OCI-LY3 (cell line): ENCODE measurements around the gene FBXO42.

Experiments
- H2AFZ ChIP-seq: fragments of 200-600, 300-600 bp; shearing (Covaris generic); 2 replicates; pipeline ENCODE4 v1.6.0; 2014; ENCODE audit warnings: antibody characterized with exemption, low read depth, low read length
- H3K27ac ChIP-seq: fragments of 200-600, 300-600 bp; sonication (generic); 2 replicates; pipeline ENCODE4 v1.5.1; 2014; ENCODE audit warnings: mild to moderate bottlenecking, low read length, moderate library complexity, mixed read lengths
- H3K27me3 ChIP-seq: fragments of 200-600, 300-600 bp; sonication (generic); 2 replicates; pipeline ENCODE4 v1.6.1; 2014; ENCODE audit warnings: low read depth, low read length, mixed read lengths
- H3K36me3 ChIP-seq: fragments of 200-600, 300-600 bp; sonication (generic); replicated peaks from 2 replicates; pipeline ENCODE3; 2014; ENCODE audit warnings: low read depth, low read length, mixed read lengths
- H3K4me1 ChIP-seq: fragments of 300-600, 200-600 bp; sonication (generic); 2 replicates; pipeline ENCODE4 v1.6.1; 2014; ENCODE audit warnings: low read length, mixed read lengths
- H3K4me2 ChIP-seq: fragments of 200-600, 300-600 bp; sonication (generic); 2 replicates; pipeline ENCODE4 v1.6.1; 2014; ENCODE audit warnings: low read length, mixed read lengths
- H3K4me3 ChIP-seq: fragments of 300-600, 200-600 bp; sonication (generic); 2 replicates; pipeline ENCODE4 v1.5.1; 2014; ENCODE audit warnings: antibody characterized with exemption, mild to moderate bottlenecking, low read length, moderate library complexity
- H3K79me2 ChIP-seq: fragments of 300-600, 200-600 bp; shearing (Covaris generic); 2 replicates; pipeline ENCODE4 v1.6.1; 2014; ENCODE audit warnings: mild to moderate bottlenecking, low read length, mixed read lengths
- H3K9ac ChIP-seq: fragments of 300-600, 200-600 bp; shearing (Covaris generic); 2 replicates; pipeline ENCODE4 v1.6.0; 2014; ENCODE audit warnings: mild to moderate bottlenecking, low read length, moderate library complexity
- H3K9me3 ChIP-seq: fragments of 200-600, 300-600 bp; shearing (Covaris generic); 2 replicates; pipeline ENCODE4 v1.6.1; 2014; ENCODE audit warnings: low read length, mixed read lengths; ENCODE audit not compliant: insufficient read depth
- H4K20me1 ChIP-seq: fragments of 200-600, 300-600 bp; sonication (generic); 2 replicates; pipeline ENCODE4 v1.6.1; 2016; ENCODE audit warnings: low read length, mixed read lengths; ENCODE audit not compliant: insufficient read depth
- CTCF ChIP-seq: fragments of 200-600, 300-600 bp; sonication (generic); IDR thresholded peaks from 2 replicates; pipeline ENCODE4 v1.5.1; 2014; ENCODE audit warnings: antibody characterized with exemption, low read length, low read depth
- EZH2phosphoT487 ChIP-seq: fragments of 200-600 bp; shearing (Covaris generic); IDR thresholded peaks from 2 replicates; pipeline ENCODE4 v1.6.1; 2018; ENCODE audit warnings: antibody characterized with exemption, mixed run types, low read depth

FBXO42 gene

GRCh38 chr1:16387201-16388188, 35.2 kb upstream of the FBXO42 start:
- Histone ChIP-seq H3K4me1 (peaks cover 41% of the 10 kb centered on the region), H3K79me2 (peaks cover 89% of the 10 kb centered on the region), H3K4me3 (peak overlapping the region; percentile 68), H3K36me3 (peaks cover 5% of the 10 kb centered on the region), H3K4me2 (peak overlapping the region; percentile 84), H3K27me3 (no peaks in the 10 kb centered on the region), H3K9me3 (no peaks in the 10 kb centered on the region), H2AFZ (no peak overlapping the region), H3K27ac (peak overlapping the region; percentile 99), H4K20me1 (peaks cover 43% of the 10 kb centered on the region), H3K9ac (peak overlapping the region; percentile 72)
- TF ChIP-seq CTCF (no peak), EZH2phosphoT487 (no peak)

GRCh38 chr1:16386454-16387113, 34.3 kb upstream of the FBXO42 start:
- H4K20me1 ChIP-seq: peaks cover 36% of the 10 kb centered on the region
- H2AFZ ChIP-seq: no peak overlapping the region
- H3K36me3 ChIP-seq: peaks cover 5% of the 10 kb centered on the region
- peak overlapping the region; percentile 68 for H3K4me3 ChIP-seq
- peak overlapping the region; percentile 84 for H3K4me2 ChIP-seq
- TF ChIP-seq CTCF (no peak), EZH2phosphoT487 (no peak)
- H3K79me2 ChIP-seq: peaks cover 89% of the 10 kb centered on the region
- H3K9me3 ChIP-seq: no peaks in the 10 kb centered on the region
- H3K27ac ChIP-seq: peak overlapping the region; percentile 99
- H3K9ac ChIP-seq: peak overlapping the region; percentile 72
- peaks cover 41% of the 10 kb centered on the region for H3K4me1 ChIP-seq
- H3K27me3 ChIP-seq: no peaks in the 10 kb centered on the region

GRCh38 chr1:16385659-16386453, 33.6 kb upstream of the FBXO42 start:
- H3K4me3 ChIP-seq: peak overlapping the region; percentile 68
- H2AFZ ChIP-seq: no peak overlapping the region
- H4K20me1 ChIP-seq: peaks cover 33% of the 10 kb centered on the region
- peaks cover 89% of the 10 kb centered on the region for H3K79me2 ChIP-seq
- peak overlapping the region; percentile 99 for H3K27ac ChIP-seq
- H3K27me3 ChIP-seq: no peaks in the 10 kb centered on the region
- no peaks in the 10 kb centered on the region for H3K9me3 ChIP-seq
- TF ChIP-seq EZH2phosphoT487: no peak
- TF ChIP-seq CTCF: no peak
- peaks cover 41% of the 10 kb centered on the region for H3K4me1 ChIP-seq
- peak overlapping the region; percentile 84 for H3K4me2 ChIP-seq
- peak overlapping the region; percentile 72 for H3K9ac ChIP-seq
- H3K36me3 ChIP-seq: peaks cover 5% of the 10 kb centered on the region
